Left lung (tissue), 10 donors: ENCODE measurements around the gene PSEN1. TPM values are rescaled to one million over a fixed set of nuclear protein-coding genes. Genes with fewer than 3 reads are reported as not detected.

ENCODE experiments used
- ATAC-seq: fragments of 200-7000 bp; cut with Tn5 transposase; one replicate; pipeline ENCODE4 v1.9.1; 2020; ENCODE audit warnings: moderate library complexity
- DNase-seq, 4 donors: peaks; one replicate each; pipeline ENCODE4 v3.0.0-alpha.2; 2013 to 2020
- H3K27ac ChIP-seq, 2 donors: fragments of 200-600 bp; sonication (generic) in 1 of 2; one replicate each; pipeline versions ENCODE4 v1.5.0 to v1.8.0; 2020 to 2021
- H3K27me3 ChIP-seq, 2 donors: fragments of 200-600 bp; sonication (generic) in 1 of 2; one replicate each; pipeline versions ENCODE4 v1.5.0 to v1.8.0; 2020 to 2021
- H3K36me3 ChIP-seq, 2 donors: fragments of 200-600 bp; sonication (generic) in 1 of 2; one replicate each; pipeline versions ENCODE4 v1.5.0 to v1.8.0; 2020 to 2021
- H3K4me1 ChIP-seq, 2 donors: fragments of 200-600 bp; one replicate each; pipeline ENCODE4 v1.8.0; 2021
- H3K4me3 ChIP-seq, 2 donors: fragments of 200-600 bp; sonication (generic) in 1 of 2; one replicate each; pipeline versions ENCODE4 v1.5.0 to v1.8.0; 2020 to 2021; ENCODE audit warnings: mild to moderate bottlenecking in 1 of 2
- H3K9me3 ChIP-seq, 2 donors: fragments of 200-600 bp; sonication (generic) in 1 of 2; one replicate each; pipeline versions ENCODE4 v1.5.0 to v1.8.0; 2020 to 2021
- CTCF ChIP-seq, 2 donors: fragments of 200-600 bp; sonication (generic) in 1 of 2; IDR thresholded peaks; one replicate each; pipeline versions ENCODE4 v1.5.0 to v1.8.0; 2021; ENCODE audit warnings: antibody characterized with exemption in 2 of 2
- intact Hi-C, 2 donors: fragments of 100-400 bp; cut with DNase I; formaldehyde crosslinking; loops; one replicate each; pipeline versions ENCODE4 v1.11.2 to v1.14.2; 2022
- polyA plus RNA-seq, 6 donors: library from polyadenylated mRNA; unstranded; fragments of 120-200 nt; gene quantifications; one replicate each; pipeline ENCODE4 v1.2.1, GENCODE V29; 2013; ENCODE audit not compliant: insufficient read length in 6 of 6
- total RNA-seq, 2 donors: library from RNA; stranded (reverse); fragmentation: NEBNext Ultra II Directional; extraction: Animal tissue kit (Norgen Biotek cat#: 25700); gene quantifications; one replicate each; pipeline ENCODE4 v1.2.1, GENCODE V29; 2021
- donor health status: DM: no; HTN: yes; CAD: no.
- donor health status: DM: no; HTN: no; CAD: no.

The PSEN1 gene
- total and polyA plus RNA-seq, 8 donors = 50.1 to 67.8 (median 54.3) TPM

- no peak for TF ChIP-seq CTCF (IDR thresholded peaks at IDR 0.05)
- Histone ChIP-seq H3K4me3 (no peak overlapping the region), H3K36me3 (no peaks in the 10 kb centered on the region), H3K4me1 (no peaks in the 10 kb centered on the region), H3K9me3 (no peaks in the 10 kb centered on the region), H3K27me3 (no peaks in the 10 kb centered on the region), H3K27ac (no peak overlapping the region)
- intact Hi-C loops = no loop called here
- no peak for ATAC-seq
- no peak for DNase-seq
Measured at GRCh38 chr14:73253721-73254120, 117.4 kb downstream of the PSEN1 start.

DNA sequence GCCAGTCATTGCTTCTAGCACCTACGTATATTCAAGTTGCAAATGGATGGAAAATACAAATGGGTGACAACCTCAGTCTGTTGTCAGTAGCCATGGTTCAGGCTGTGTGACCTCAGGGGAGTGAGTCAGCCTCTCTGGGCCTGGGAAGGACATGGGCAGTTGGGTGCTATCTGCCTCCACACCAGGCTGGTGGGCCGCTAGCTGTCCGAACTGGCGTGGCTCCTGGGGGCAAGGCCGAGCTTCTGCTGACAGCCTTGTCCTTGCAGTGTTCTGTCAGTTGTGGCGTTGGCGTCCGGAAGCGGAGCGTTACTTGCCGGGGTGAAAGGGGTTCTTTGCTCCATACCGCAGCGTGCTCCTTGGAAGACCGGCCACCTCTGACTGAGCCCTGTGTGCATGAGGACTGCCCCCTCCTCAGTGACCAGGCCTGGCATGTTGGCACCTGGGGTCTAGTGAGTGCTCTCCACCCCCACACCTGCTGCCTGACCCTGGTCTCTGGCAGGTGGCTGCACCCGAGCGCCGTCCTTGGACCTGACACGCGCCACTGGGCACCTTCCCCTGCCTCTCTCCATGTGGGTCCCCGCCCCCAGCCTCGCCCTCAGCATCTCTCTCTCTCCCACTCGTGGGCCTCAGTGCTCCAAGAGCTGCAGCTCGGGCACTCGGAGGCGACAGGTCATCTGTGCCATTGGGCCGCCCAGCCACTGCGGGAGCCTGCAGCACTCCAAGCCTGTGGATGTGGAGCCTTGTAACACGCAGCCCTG, 118.1 kb downstream of the PSEN1 start:
- no peaks in the 10 kb centered on the region for H3K36me3 ChIP-seq
- H3K4me3 ChIP-seq = no peak overlapping the region
- H3K4me1 ChIP-seq = no peaks in the 10 kb centered on the region
- no peaks in the 10 kb centered on the region for H3K9me3 ChIP-seq
- DNase-seq = no peak
- no peak for ATAC-seq
- intact Hi-C loops = no loop called here
- H3K27ac ChIP-seq = no peak overlapping the region
- no peak for TF ChIP-seq CTCF (IDR thresholded peaks at IDR 0.05)
- H3K27me3 ChIP-seq = no peaks in the 10 kb centered on the region

- ATAC-seq (no peak), DNase-seq (no peak)
- Histone ChIP-seq H3K4me3 (no peak overlapping the region), H3K27ac (no peak overlapping the region), H3K4me1 (no peaks in the 10 kb centered on the region), H3K27me3 (no peaks in the 10 kb centered on the region), H3K36me3 (no peaks in the 10 kb centered on the region), H3K9me3 (no peaks in the 10 kb centered on the region)
- intact Hi-C loops = no loop called here
- no peak for TF ChIP-seq CTCF (IDR thresholded peaks at IDR 0.05)
Measured at GRCh38 chr14:73255005-73255400, 118.7 kb downstream of the PSEN1 start.

- no peak overlapping the region for H3K4me3 ChIP-seq
- no peaks in the 10 kb centered on the region for H3K27me3 ChIP-seq
- no peak for ATAC-seq
- intact Hi-C loops = no loop called here
- H3K27ac ChIP-seq = no peak overlapping the region
- H3K36me3 ChIP-seq = no peaks in the 10 kb centered on the region
- DNase-seq = no peak
- TF ChIP-seq CTCF (IDR thresholded peaks at IDR 0.05) = no peak
- H3K4me1 ChIP-seq = no peaks in the 10 kb centered on the region
- H3K9me3 ChIP-seq = no peaks in the 10 kb centered on the region
Measured at GRCh38 chr14:73255693-73256225, 119.5 kb downstream of the PSEN1 start.

- no peaks in the 10 kb centered on the region for H3K36me3 ChIP-seq
- H3K9me3 ChIP-seq = no peaks in the 10 kb centered on the region
- TF ChIP-seq CTCF (IDR thresholded peaks at IDR 0.05) = no peak
Measured at GRCh38 chr14:73258076-73258475, 121.8 kb downstream of the PSEN1 start.

More at GRCh38 chr14:73258076-73258475, 121.8 kb downstream of the PSEN1 start:
- DNase-seq (no peak), ATAC-seq (no peak)
- Histone ChIP-seq H3K4me1 (no peaks in the 10 kb centered on the region), H3K27ac (no peak overlapping the region), H3K27me3 (no peaks in the 10 kb centered on the region), H3K4me3 (no peak overlapping the region)
- intact Hi-C loops = no loop called here
